Adrenal gland (tissue), 5 donors: ENCODE measurements around the gene GRIA1.

Experiments
- CTCF ChIP-seq, 6 experiments: fragments of 450-650 bp in 4 of 6; fragments of 200-600 bp in 2 of 6; sonication (generic) in 1 of 6; IDR thresholded peaks; 1 replicate in 5 of 6; 2 replicates in 1 of 6; pipeline versions ENCODE4 v1.5.1 to v1.8.0; 2016 to 2021; ENCODE audit warnings: antibody characterized with exemption in 6 of 6, mild to moderate bottlenecking in 2 of 6, moderate library complexity in 1 of 6
- POLR2A ChIP-seq, 2 donors: fragments of 450-650 bp; IDR thresholded peaks; one replicate each; pipeline ENCODE4 v1.6.1; 2017; ENCODE audit warnings: antibody characterized with exemption in 2 of 2, mild to moderate bottlenecking in 2 of 2, moderate library complexity in 1 of 2
- donor health status: DM: no; HTN: no; CAD: no.

GRCh38 chr5:153658149-153658548 is 167.7 kb downstream of the GRIA1 start:
- no peak for TF ChIP-seq POLR2A (IDR thresholded peaks at IDR 0.05)
- no peak for TF ChIP-seq CTCF (IDR thresholded peaks at IDR 0.05)
